GM12874 (cell line): ENCODE results near the gene ITPRID1.

Experiments used
- CTCF ChIP-seq: IDR thresholded peaks from 2 replicates; pipeline ENCODE4 v1.5.1; 2011; ENCODE audit warnings: low read depth, mild to moderate bottlenecking, control low read depth, low read length, moderate library complexity; ENCODE audit not compliant: insufficient read depth

ITPRID1 gene

GRCh38 chr7:31642681-31643115, 128.8 kb downstream of the ITPRID1 start:
- no peak for TF ChIP-seq CTCF

- no peak for TF ChIP-seq CTCF
Observed at GRCh38 chr7:31646942-31647341, 133.1 kb downstream of the ITPRID1 start.

DNA sequence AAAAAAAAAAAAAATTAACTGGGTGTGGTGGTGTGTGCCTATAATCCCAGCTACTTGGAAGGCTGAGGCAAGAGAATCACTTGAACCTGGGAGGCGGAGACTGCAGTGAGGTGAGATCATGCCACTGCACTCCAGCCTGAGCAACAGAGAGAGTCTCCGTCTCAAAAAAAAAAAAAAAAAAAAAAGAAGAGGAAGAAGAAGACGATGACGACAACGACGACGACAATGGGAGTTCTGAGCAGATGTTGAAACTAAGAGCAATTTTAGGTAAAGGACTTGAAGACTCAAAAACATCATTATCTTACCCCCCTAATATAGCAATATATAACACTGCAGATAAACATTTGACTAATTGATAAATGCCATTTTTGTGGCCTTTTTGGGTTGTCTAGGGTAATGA, 133.6 kb downstream of the ITPRID1 start:
- no peak for TF ChIP-seq CTCF

DNA sequence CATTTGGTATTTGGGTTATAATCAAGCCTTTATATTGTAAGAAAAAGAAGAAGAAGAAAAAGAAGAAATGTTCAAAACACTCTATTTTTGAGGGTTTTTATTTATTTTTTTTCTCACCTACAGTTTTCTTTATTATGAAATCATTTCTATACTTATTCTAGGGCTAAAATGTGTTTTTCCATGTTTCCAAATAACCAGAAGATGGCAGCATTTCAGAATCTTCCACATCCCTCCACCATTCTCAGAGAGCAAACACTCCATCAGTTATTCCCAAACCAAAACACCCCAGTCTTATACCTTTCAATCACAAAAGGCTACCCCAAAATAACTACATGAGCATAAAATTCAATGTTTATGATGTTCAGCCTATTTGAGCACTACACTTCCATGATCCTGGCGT, 134.4 kb downstream of the ITPRID1 start:
- TF ChIP-seq CTCF: 0 out of 2 replicates have a peak, but pooled peaks have one; percentile 12

DNA sequence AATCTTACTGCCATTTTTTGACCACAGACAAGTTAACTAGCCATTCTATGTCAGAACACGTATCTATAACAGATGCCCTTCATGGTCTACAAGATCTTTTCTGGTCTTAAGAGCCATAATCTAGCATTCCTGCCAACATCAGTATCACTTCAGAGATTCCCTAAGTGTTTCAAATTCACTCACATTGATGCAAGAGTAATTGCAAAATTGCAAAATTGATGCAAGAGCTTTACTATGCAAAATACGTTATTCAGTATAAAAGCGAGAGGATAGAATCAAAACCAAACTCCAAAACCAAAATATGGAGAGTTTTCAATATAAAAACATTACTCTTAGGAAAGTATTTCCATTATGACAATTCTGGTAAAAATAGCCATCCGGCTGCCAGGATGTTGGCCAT, 135.0 kb downstream of the ITPRID1 start:
- TF ChIP-seq CTCF: no peak

DNA sequence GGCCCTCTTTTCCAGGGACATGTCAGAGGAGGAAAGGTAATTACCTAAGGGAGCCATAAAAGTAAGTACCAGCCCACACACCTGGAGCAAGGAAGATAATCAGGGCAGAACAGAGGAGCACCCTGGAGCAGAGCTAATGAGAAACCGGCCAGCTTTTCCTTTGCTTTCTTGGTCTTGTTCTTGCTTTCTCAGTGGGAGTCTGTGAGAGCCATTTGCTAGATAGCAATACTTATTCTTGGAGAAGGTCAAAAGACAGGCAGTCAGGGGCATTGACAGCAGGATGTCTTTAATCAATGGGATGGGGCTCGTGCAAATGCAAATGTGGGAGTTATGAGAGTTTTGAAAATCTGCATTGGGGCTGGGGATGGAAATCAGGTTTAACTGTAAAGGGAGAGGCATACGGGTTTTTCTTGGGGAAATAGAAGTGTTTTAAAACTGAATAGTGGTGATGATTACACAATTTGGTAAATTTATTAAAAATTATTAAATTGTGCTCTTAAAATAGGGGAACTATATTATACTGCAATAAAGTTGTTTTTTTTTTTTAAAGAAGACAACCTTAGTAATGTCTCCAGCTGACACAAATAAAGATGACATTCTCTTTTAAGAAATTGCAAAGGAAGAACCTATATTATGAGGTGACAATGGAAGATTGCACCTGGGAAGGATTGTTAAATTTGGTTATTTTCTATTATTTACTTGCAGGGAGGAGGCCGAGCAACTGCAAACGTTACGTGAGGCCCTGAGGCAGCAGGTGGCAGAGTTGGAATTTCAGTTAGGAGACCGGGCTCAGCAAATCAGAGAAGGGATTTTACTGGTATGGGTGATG, 137.6 kb downstream of the ITPRID1 start:
- TF ChIP-seq CTCF: no peak

GRCh38 chr7:31652063-31652326, 138.1 kb downstream of the ITPRID1 start:
- TF ChIP-seq CTCF: no peak
